Subcutaneous abdominal adipose tissue (tissue), 5 donors: ENCODE data around the gene OR2B6.
"Not testable (repeated sequence)": the region's sequence is repeated elsewhere in the genome, so short reads cannot be mapped to it uniquely, and the experiment has no call there.

Experiments
- H3K27ac ChIP-seq: one replicate; pipeline ENCODE4 v1.7.0; 2013; ENCODE audit warnings: low read depth, mild to moderate bottlenecking, inconsistent platforms, low read length, moderate library complexity
- H3K27me3 ChIP-seq, 5 donors: one replicate each; pipeline ENCODE4 v1.7.0; 2013; ENCODE audit warnings: low read length in 5 of 5, inconsistent platforms in 1 of 5; ENCODE audit not compliant: control insufficient read depth in 5 of 5, insufficient read depth in 4 of 5
- H3K36me3 ChIP-seq, 5 donors: one replicate each; pipeline ENCODE4 v1.7.0; 2013; ENCODE audit warnings: low read length in 5 of 5; ENCODE audit not compliant: control insufficient read depth in 5 of 5, insufficient read depth in 5 of 5
- H3K4me1 ChIP-seq, 5 donors: one replicate each; pipeline ENCODE4 v1.7.0; 2013; ENCODE audit warnings: low read length in 5 of 5, mild to moderate bottlenecking in 3 of 5, moderate library complexity in 1 of 5; ENCODE audit not compliant: control insufficient read depth in 5 of 5, insufficient read depth in 5 of 5
- H3K4me3 ChIP-seq, 5 donors: one replicate each; pipeline ENCODE4 v1.7.0; 2013; ENCODE audit warnings: low read length in 5 of 5, low read depth in 1 of 5
- H3K9ac ChIP-seq, 5 donors: one replicate each; pipeline ENCODE4 v1.7.0; 2013; ENCODE audit warnings: low read length in 5 of 5, mild to moderate bottlenecking in 4 of 5, moderate library complexity in 3 of 5
- H3K9me3 ChIP-seq, 5 donors: one replicate each; pipeline ENCODE4 v1.7.0; 2013; ENCODE audit warnings: low read length in 5 of 5; ENCODE audit not compliant: control insufficient read depth in 5 of 5
- donor health status: healthy.
- donor health status: healthy.
- donor health status: healthy.
- donor health status: healthy.
- donor health status: healthy.

The OR2B6 gene

GRCh38 chr6:27956941-27957340, at the start of gene OR2B6:
Gene OR2B6, plus strand, starts transcription at chr6:27957241. Its CDS starts 0 bp downstream, at chr6:27957241.
- Histone ChIP-seq H3K4me3 (no peak within 1 kb of the TSS), H3K9me3 (no peaks in the 10 kb centered on the region), H3K9ac (no peak within 1 kb of the TSS), H3K27me3 (peaks cover 0 to 4% (median 0%) of the 10 kb centered on the region in 5 donors), H3K36me3 (no peaks in the 10 kb centered on the region), H3K27ac (no peak within 1 kb of the TSS), H3K4me1 (no peaks in the 10 kb centered on the region)

- Histone ChIP-seq H3K27ac (no peak overlapping the region), H3K9ac (no peak overlapping the region), H3K4me3 (no peak overlapping the region), H3K27me3 (no peaks in the 10 kb centered on the region), H3K36me3 (no peaks in the 10 kb centered on the region), H3K9me3 (no peaks in the 10 kb centered on the region), H3K4me1 (peaks cover 0 to 6% (median 5%) of the 10 kb centered on the region in 5 donors)
Measured at GRCh38 chr6:27908017-27908416, 49.0 kb upstream of the OR2B6 start.

GRCh38 chr6:27911956-27912446, 45.0 kb upstream of the OR2B6 start, which contains the start of gene OR2B2:
Gene OR2B2, minus strand, starts transcription at chr6:27912396. Its CDS starts 77 bp downstream, at chr6:27912319.
- Histone ChIP-seq H3K9ac (no peak within 1 kb of the TSS), H3K27ac (no peak within 1 kb of the TSS), H3K9me3 (no peaks in the 10 kb centered on the region)

DNA sequence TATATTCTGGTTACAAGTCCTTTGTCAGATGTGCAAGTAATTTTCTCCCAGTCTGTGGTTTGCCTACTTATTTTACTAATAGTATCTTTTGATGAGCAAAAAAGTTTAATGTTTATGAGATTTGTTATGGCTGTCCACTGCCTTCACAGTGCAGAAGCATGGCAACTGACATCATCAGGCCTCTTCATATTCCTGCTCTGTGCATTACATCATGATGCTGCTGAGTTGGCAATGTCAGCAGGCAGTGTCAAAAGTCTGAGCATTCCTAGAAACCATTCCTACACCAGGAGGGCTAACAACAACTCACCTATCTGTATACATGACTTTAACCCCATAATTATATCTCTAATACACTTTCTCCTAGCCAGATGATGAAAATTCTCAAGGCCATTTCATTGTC, 34.1 kb upstream of the OR2B6 start:
- Histone ChIP-seq H3K9ac (no peak overlapping the region), H3K27me3 (no peaks in the 10 kb centered on the region), H3K4me1 (no peaks in the 10 kb centered on the region), H3K36me3 (no peaks in the 10 kb centered on the region), H3K4me3 (no peak overlapping the region), H3K27ac (no peak overlapping the region), H3K9me3 (no peaks in the 10 kb centered on the region)

More at GRCh38 chr6:27911956-27912446, 45.0 kb upstream of the OR2B6 start, which contains the start of gene OR2B2:
- no peaks in the 10 kb centered on the region for H3K4me1 ChIP-seq
- no peak within 1 kb of the TSS for H3K4me3 ChIP-seq
- H3K36me3 ChIP-seq = no peaks in the 10 kb centered on the region
- H3K27me3 ChIP-seq = peaks cover 0 to 2% (median 0%) of the 10 kb centered on the region in 5 donors

- Histone ChIP-seq H3K4me3 (no peak overlapping the region), H3K4me1 (no peaks in the 10 kb centered on the region), H3K27me3 (no peaks in the 10 kb centered on the region), H3K9me3 (no peaks in the 10 kb centered on the region), H3K36me3 (no peaks in the 10 kb centered on the region), H3K27ac (no peak overlapping the region), H3K9ac (no peak overlapping the region)
Measured at GRCh38 chr6:27924179-27924578, 32.9 kb upstream of the OR2B6 start.

- H3K27me3 ChIP-seq, H3K9ac ChIP-seq, H3K27ac ChIP-seq, H3K36me3 ChIP-seq, H3K4me1 ChIP-seq, H3K9me3 ChIP-seq, H3K4me3 ChIP-seq: not testable (repeated sequence)
Measured at GRCh38 chr6:27928041-27928440, 29.0 kb upstream of the OR2B6 start.

GRCh38 chr6:27929930-27930329, 27.1 kb upstream of the OR2B6 start:
- H3K27me3 ChIP-seq, H3K4me3 ChIP-seq, H3K4me1 ChIP-seq, H3K27ac ChIP-seq, H3K36me3 ChIP-seq, H3K9ac ChIP-seq, H3K9me3 ChIP-seq: not testable (repeated sequence)

DNA sequence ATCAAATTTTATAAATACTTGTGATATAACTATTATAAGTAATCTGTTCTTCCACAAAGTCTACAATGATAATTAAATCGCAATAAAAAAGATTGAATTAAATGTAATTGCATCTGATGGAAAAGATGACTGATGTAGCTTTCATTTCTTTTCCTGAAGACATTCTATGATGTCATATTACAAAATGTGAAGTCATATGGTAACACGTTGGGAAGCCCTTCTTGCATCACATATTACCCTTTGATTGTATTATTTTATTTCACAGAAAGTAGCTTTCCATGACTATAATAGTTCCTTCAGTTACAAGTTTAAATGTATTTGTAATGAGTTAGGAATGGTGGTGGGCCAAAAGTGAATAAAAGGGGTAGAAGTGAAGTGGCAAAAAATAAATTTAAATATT, 25.8 kb upstream of the OR2B6 start:
- H3K27ac ChIP-seq = no peak overlapping the region
- no peaks in the 10 kb centered on the region for H3K4me1 ChIP-seq
- H3K4me3 ChIP-seq = no peak overlapping the region
- H3K27me3 ChIP-seq = no peaks in the 10 kb centered on the region
- H3K9me3 ChIP-seq = no peaks in the 10 kb centered on the region
- no peaks in the 10 kb centered on the region for H3K36me3 ChIP-seq
- H3K9ac ChIP-seq = no peak overlapping the region

GRCh38 chr6:27940766-27941165, 16.3 kb upstream of the OR2B6 start:
- H3K9ac ChIP-seq = no peak overlapping the region
- no peaks in the 10 kb centered on the region for H3K36me3 ChIP-seq
- H3K9me3 ChIP-seq = peaks cover 0 to under 1% (median 0%) of the 10 kb centered on the region in 5 donors
- no peak overlapping the region for H3K27ac ChIP-seq
- H3K4me1 ChIP-seq = no peaks in the 10 kb centered on the region
- peaks cover 0 to 9% (median 5%) of the 10 kb centered on the region in 5 donors for H3K27me3 ChIP-seq
- H3K4me3 ChIP-seq = no peak overlapping the region

- not testable (repeated sequence) for H3K9me3 ChIP-seq, H3K36me3 ChIP-seq, H3K4me3 ChIP-seq, H3K4me1 ChIP-seq, H3K27ac ChIP-seq, H3K27me3 ChIP-seq, H3K9ac ChIP-seq
Measured at GRCh38 chr6:27943072-27943471, 14.0 kb upstream of the OR2B6 start.

DNA sequence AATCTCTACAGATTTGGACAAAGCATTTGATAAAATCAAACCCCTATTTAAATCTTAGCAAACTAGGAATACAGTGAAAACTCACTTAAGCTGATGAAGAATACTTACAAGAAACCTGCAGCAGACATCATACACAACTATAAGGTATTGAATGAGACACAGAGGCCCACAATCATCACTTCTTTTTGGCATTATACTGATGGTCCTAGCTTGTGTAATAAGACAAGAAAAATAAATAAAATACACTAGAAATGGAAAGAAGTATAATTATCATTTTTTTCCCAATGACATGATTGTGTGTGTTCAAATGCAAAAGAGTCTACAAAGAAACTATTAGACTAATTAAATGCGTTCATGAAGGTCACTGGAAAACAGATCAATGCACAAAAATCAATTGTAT, 8.8 kb upstream of the OR2B6 start:
- H3K9me3 ChIP-seq = peaks cover 0 to 8% (median 3%) of the 10 kb centered on the region in 5 donors
- H3K9ac ChIP-seq = no peak overlapping the region
- H3K36me3 ChIP-seq = no peaks in the 10 kb centered on the region
- peaks cover 0 to 4% (median 0%) of the 10 kb centered on the region in 5 donors for H3K27me3 ChIP-seq
- no peak overlapping the region for H3K4me3 ChIP-seq
- no peak overlapping the region for H3K27ac ChIP-seq
- no peaks in the 10 kb centered on the region for H3K4me1 ChIP-seq
